WTC11 (cell line): ENCODE data around the gene HPS1.

Experiments
- ATF3 ChIP-seq: sonication (generic); formaldehyde crosslinking; conservative IDR thresholded peaks from 2 replicates; pipeline ENCODE4 v1.8.1; 2022; ENCODE audit warnings: mild to moderate bottlenecking, missing genetic modification reagents
- CTCF ChIP-seq: fragments of 200-600 bp; IDR thresholded peaks from 2 replicates; pipeline ENCODE4 v1.8.0; 2022; ENCODE audit warnings: antibody characterized with exemption
- FOXP1 ChIP-seq: sonication (generic); formaldehyde crosslinking; IDR thresholded peaks from 2 replicates; pipeline ENCODE4 v1.8.0; 2022; ENCODE audit warnings: missing genetic modification reagents, mild to moderate bottlenecking, moderate library complexity, borderline replicate concordance
- GRHL2 ChIP-seq: fragments of 250-450 bp; sonication (Bioruptor Pico); IDR thresholded peaks from 2 replicates; pipeline ENCODE4 v1.8.0; 2022; ENCODE audit warnings: mild to moderate bottlenecking, moderate library complexity; ENCODE audit not compliant: insufficient replicate concordance, severe bottlenecking
- JAZF1 ChIP-seq: fragments of 250-450 bp; sonication (Bioruptor Pico); IDR thresholded peaks from 2 replicates; pipeline ENCODE4 v1.9.0; 2021; ENCODE audit warnings: moderate library complexity, mild to moderate bottlenecking, inconsistent platforms
- NR1H2 ChIP-seq: sonication (generic); formaldehyde crosslinking; IDR thresholded peaks from 2 replicates; pipeline ENCODE4 v1.9.0; 2021; ENCODE audit warnings: mild to moderate bottlenecking, moderate library complexity, missing genetic modification reagents
- SP1 ChIP-seq: sonication (generic); formaldehyde crosslinking; conservative IDR thresholded peaks from 2 replicates; pipeline ENCODE4 v1.8.1; 2022; ENCODE audit warnings: missing genetic modification reagents
- ZSCAN18 ChIP-seq: fragments of 250-450 bp; sonication (Bioruptor Pico); IDR thresholded peaks from 2 replicates; pipeline ENCODE4 v2.1.2; 2022; ENCODE audit warnings: mild to moderate bottlenecking, moderate library complexity
- TF ChIP-seq, protein P1 (sequence below): sonication (generic); formaldehyde crosslinking; IDR thresholded peaks from 2 replicates; pipeline ENCODE4 v1.8.1; 2023; ENCODE audit warnings: mild to moderate bottlenecking, missing genetic modification reagents
- TF ChIP-seq, protein P2 (sequence below): sonication (generic); formaldehyde crosslinking; IDR thresholded peaks from 2 replicates; pipeline ENCODE4 v1.8.1; 2022; ENCODE audit warnings: low read depth, missing genetic modification reagents, borderline replicate concordance
- TF ChIP-seq, protein P3 (sequence below): sonication (generic); formaldehyde crosslinking; IDR thresholded peaks from 2 replicates; pipeline ENCODE4 v1.8.1; 2022; ENCODE audit warnings: low read depth, mild to moderate bottlenecking, moderate library complexity, missing genetic modification reagents, borderline replicate concordance
- TF ChIP-seq, protein P4 (sequence below): sonication (generic); formaldehyde crosslinking; IDR thresholded peaks from 2 replicates; pipeline ENCODE4 v1.8.1; 2022; ENCODE audit warnings: missing genetic modification reagents, borderline replicate concordance

GRCh38 chr10:98436704-98437103 lies 10.0 kb downstream of the HPS1 start:
- TF ChIP-seq, protein P1, sequence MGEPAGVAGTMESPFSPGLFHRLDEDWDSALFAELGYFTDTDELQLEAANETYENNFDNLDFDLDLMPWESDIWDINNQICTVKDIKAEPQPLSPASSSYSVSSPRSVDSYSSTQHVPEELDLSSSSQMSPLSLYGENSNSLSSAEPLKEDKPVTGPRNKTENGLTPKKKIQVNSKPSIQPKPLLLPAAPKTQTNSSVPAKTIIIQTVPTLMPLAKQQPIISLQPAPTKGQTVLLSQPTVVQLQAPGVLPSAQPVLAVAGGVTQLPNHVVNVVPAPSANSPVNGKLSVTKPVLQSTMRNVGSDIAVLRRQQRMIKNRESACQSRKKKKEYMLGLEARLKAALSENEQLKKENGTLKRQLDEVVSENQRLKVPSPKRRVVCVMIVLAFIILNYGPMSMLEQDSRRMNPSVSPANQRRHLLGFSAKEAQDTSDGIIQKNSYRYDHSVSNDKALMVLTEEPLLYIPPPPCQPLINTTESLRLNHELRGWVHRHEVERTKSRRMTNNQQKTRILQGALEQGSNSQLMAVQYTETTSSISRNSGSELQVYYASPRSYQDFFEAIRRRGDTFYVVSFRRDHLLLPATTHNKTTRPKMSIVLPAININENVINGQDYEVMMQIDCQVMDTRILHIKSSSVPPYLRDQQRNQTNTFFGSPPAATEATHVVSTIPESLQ (CRISPR knock-in tag) = no peak
- TF ChIP-seq ATF3 (CRISPR knock-in tag) = no peak
- TF ChIP-seq SP1 (CRISPR knock-in tag) = no peak
- TF ChIP-seq CTCF = no peak
- no peak for TF ChIP-seq ZSCAN18 (CRISPR knock-in tag)
- no peak for TF ChIP-seq GRHL2 (CRISPR knock-in tag)
- TF ChIP-seq NR1H2 (CRISPR knock-in tag) = no peak
- TF ChIP-seq, protein P2, sequence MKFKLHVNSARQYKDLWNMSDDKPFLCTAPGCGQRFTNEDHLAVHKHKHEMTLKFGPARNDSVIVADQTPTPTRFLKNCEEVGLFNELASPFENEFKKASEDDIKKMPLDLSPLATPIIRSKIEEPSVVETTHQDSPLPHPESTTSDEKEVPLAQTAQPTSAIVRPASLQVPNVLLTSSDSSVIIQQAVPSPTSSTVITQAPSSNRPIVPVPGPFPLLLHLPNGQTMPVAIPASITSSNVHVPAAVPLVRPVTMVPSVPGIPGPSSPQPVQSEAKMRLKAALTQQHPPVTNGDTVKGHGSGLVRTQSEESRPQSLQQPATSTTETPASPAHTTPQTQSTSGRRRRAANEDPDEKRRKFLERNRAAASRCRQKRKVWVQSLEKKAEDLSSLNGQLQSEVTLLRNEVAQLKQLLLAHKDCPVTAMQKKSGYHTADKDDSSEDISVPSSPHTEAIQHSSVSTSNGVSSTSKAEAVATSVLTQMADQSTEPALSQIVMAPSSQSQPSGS (CRISPR knock-in tag) = no peak
- TF ChIP-seq, protein P3, sequence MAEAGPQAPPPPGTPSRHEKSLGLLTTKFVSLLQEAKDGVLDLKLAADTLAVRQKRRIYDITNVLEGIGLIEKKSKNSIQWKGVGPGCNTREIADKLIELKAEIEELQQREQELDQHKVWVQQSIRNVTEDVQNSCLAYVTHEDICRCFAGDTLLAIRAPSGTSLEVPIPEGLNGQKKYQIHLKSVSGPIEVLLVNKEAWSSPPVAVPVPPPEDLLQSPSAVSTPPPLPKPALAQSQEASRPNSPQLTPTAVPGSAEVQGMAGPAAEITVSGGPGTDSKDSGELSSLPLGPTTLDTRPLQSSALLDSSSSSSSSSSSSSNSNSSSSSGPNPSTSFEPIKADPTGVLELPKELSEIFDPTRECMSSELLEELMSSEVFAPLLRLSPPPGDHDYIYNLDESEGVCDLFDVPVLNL = no peak
- TF ChIP-seq JAZF1 (CRISPR knock-in tag) = no peak
- TF ChIP-seq FOXP1 (CRISPR knock-in tag) = no peak
- TF ChIP-seq, protein P4, sequence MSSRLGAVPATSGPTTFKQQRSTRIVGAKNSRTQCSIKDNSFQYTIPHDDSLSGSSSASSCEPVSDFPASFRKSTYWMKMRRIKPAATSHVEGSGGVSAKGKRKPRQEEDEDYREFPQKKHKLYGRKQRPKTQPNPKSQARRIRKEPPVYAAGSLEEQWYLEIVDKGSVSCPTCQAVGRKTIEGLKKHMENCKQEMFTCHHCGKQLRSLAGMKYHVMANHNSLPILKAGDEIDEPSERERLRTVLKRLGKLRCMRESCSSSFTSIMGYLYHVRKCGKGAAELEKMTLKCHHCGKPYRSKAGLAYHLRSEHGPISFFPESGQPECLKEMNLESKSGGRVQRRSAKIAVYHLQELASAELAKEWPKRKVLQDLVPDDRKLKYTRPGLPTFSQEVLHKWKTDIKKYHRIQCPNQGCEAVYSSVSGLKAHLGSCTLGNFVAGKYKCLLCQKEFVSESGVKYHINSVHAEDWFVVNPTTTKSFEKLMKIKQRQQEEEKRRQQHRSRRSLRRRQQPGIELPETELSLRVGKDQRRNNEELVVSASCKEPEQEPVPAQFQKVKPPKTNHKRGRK (CRISPR knock-in tag) = no peak
